GM23338 (cell line): ENCODE data around the gene GTF2H4. TPM values are rescaled to one million over a fixed set of nuclear protein-coding genes. Genes with fewer than 3 reads are reported as not detected.

Experiments used
- ATAC-seq: fragments of 200-7000 bp; cut with Tn5 transposase; 3 replicates; pipeline ENCODE4 v1.9.1; 2020
- DNase-seq: peaks from one replicate; pipeline ENCODE4 v3.0.0-alpha.2; 2015; ENCODE audit warnings: low spot score
- H2AFZ ChIP-seq: fragments of 200-600 bp; sonication (generic); 2 replicates; pipeline ENCODE4 v1.8.0; 2016; ENCODE audit warnings: antibody characterized with exemption, mild to moderate bottlenecking, moderate library complexity
- H3F3A ChIP-seq: fragments of 200-600 bp; sonication (generic); replicated peaks from 2 replicates; pipeline ENCODE4 v1.8.0; 2017; ENCODE audit warnings: antibody characterized with exemption, mixed run types, low read depth
- H3K27ac ChIP-seq: fragments of 200-600 bp; sonication (generic); 2 replicates; pipeline ENCODE4 v1.6.1; 2016; ENCODE audit warnings: low read depth
- H3K27me3 ChIP-seq: fragments of 200-600 bp; sonication (generic); 2 replicates; pipeline ENCODE4 v1.8.0; 2016; ENCODE audit warnings: mild to moderate bottlenecking, mixed run types, moderate library complexity; ENCODE audit not compliant: insufficient read depth
- H3K36me3 ChIP-seq: fragments of 200-600 bp; sonication (generic); 2 replicates; pipeline ENCODE4 v1.8.0; 2016; ENCODE audit warnings: mild to moderate bottlenecking; ENCODE audit not compliant: insufficient read depth
- H3K4me1 ChIP-seq: fragments of 200-600 bp; sonication (generic); 2 replicates; pipeline ENCODE4 v1.8.0; 2016; ENCODE audit warnings: mild to moderate bottlenecking, moderate library complexity; ENCODE audit not compliant: insufficient read depth
- H3K4me2 ChIP-seq: fragments of 200-600 bp; sonication (generic); 2 replicates; pipeline ENCODE4 v1.7.1; 2017; ENCODE audit warnings: mixed run types
- H3K4me3 ChIP-seq: fragments of 200-600 bp; sonication (generic); 2 replicates; pipeline ENCODE4 v1.6.1; 2016; ENCODE audit warnings: mixed run types
- H3K79me2 ChIP-seq: fragments of 200-600 bp; sonication (generic); replicated peaks from 2 replicates; pipeline ENCODE4 v1.8.0; 2017; ENCODE audit warnings: mild to moderate bottlenecking; ENCODE audit not compliant: insufficient read depth
- H3K9me2 ChIP-seq: fragments of 200-600 bp; sonication (generic); 2 replicates; pipeline ENCODE4 v1.8.0; 2017; ENCODE audit not compliant: insufficient read depth
- H4K20me1 ChIP-seq: fragments of 200-600 bp; sonication (generic); replicated peaks from 2 replicates; pipeline ENCODE4 v1.8.0; 2017; ENCODE audit warnings: mild to moderate bottlenecking; ENCODE audit not compliant: insufficient read depth
- H3K27ac Mint-ChIP-seq: 2 replicates; pipeline ENCODE4 v1.8.0; 2020; ENCODE audit warnings: inconsistent platforms, mild to moderate bottlenecking, moderate library complexity, mixed read lengths
- H3K27me3 Mint-ChIP-seq: 3 replicates; pipeline ENCODE4 v1.8.0; 2022; ENCODE audit warnings: low read depth, mild to moderate bottlenecking, moderate library complexity, mixed read lengths, inconsistent platforms; ENCODE audit not compliant: insufficient read depth, poor library complexity
- H3K36me3 Mint-ChIP-seq: 3 replicates; pipeline ENCODE4 v1.8.0; 2021; ENCODE audit warnings: low read depth, mild to moderate bottlenecking, inconsistent platforms, moderate library complexity, mixed read lengths
- H3K4me1 Mint-ChIP-seq: 3 replicates; pipeline ENCODE4 v1.8.0; 2020; ENCODE audit warnings: mild to moderate bottlenecking, inconsistent platforms, mixed read lengths
- H3K4me3 Mint-ChIP-seq: 3 replicates; pipeline ENCODE4 v1.8.0; 2021; ENCODE audit warnings: moderate library complexity, mild to moderate bottlenecking, inconsistent platforms, mixed read lengths
- H3K9me3 Mint-ChIP-seq: 3 replicates; pipeline ENCODE4 v1.8.0; 2020; ENCODE audit warnings: moderate library complexity, mild to moderate bottlenecking, inconsistent platforms, mixed read lengths
- CREB1 ChIP-seq: fragments of 250-450 bp; sonication (Bioruptor Pico); IDR thresholded peaks from 2 replicates; pipeline ENCODE4 v1.5.0; 2020; ENCODE audit warnings: low read depth, mild to moderate bottlenecking, moderate library complexity
- CTCF ChIP-seq, 2 experiments: fragments of 200-600 bp in 1 of 2; sonication (generic) in 1 of 2; conservative IDR thresholded peaks; 2 replicates each; pipeline versions ENCODE4 v1.5.1 to v1.6.1; 2016 to 2017; ENCODE audit warnings: antibody characterized with exemption in 2 of 2, low read depth in 2 of 2, mild to moderate bottlenecking in 2 of 2, moderate library complexity in 1 of 2
- EZH2 ChIP-seq: fragments of 200-600 bp; sonication (generic); IDR thresholded peaks from one replicate; pipeline ENCODE4 v1.8.0; 2017; ENCODE audit warnings: antibody characterized with exemption, mild to moderate bottlenecking, low read depth; ENCODE audit not compliant: unreplicated experiment
- EZH2phosphoT487 ChIP-seq: fragments of 200-600 bp; sonication (generic); IDR thresholded peaks from one replicate; pipeline ENCODE4 v1.8.1; 2018; ENCODE audit warnings: antibody characterized with exemption; ENCODE audit not compliant: unreplicated experiment
- POLR2AphosphoS5 ChIP-seq: IDR thresholded peaks from 2 replicates; pipeline ENCODE4 v1.6.1; 2016; ENCODE audit warnings: antibody characterized with exemption, low read depth
- STAT1 ChIP-seq: IDR thresholded peaks from one replicate; pipeline ENCODE4 v1.6.1; 2016; ENCODE audit warnings: antibody characterized with exemption; ENCODE audit not compliant: unreplicated experiment
- ZNF114 ChIP-seq: fragments of 250-450 bp; sonication (Bioruptor Pico); IDR thresholded peaks from 2 replicates; pipeline ENCODE4 v1.5.0; 2020; ENCODE audit warnings: mild to moderate bottlenecking, moderate library complexity
- polyA plus RNA-seq: library from polyadenylated mRNA; unstranded; fragments of >200 nt; fragmentation: Nextera tagmentation; extraction: Ambion mirVana; gene quantifications from 2 replicates; pipeline ENCODE4 v1.2.1, GENCODE V29; 2016
- total RNA-seq: library from RNA; depleted of rRNA; stranded (reverse); fragments of >200 nt; shearing (Covaris generic); gene quantifications from 2 replicates; pipeline ENCODE4 v1.2.3, GENCODE V29; 2014

GTF2H4 gene
- total and polyA plus RNA-seq, 2 experiments from 2014 or later, result 14.8 to 32.6 TPM

DNA sequence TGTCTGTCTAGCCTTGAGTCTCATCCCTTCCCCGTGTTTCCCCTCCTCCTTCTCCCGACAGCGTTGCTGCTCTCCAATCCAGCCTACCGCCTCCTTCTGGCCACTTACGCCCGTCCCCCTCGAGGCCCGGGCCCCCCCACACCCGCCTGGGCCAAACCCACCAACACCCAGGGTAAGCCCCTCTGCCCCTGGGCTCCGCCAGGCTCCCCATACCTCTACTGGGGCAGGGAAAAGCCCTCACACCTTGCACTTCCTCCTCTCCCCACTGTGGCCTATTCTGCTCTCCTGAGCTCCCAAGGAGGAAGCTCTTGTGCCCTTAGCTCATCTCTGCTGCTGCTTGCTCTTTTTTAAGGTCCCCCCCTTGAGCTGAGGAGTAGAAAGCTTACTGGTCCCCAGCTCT is 12.7 kb upstream of the GTF2H4 start:
- peaks cover 1% of the 10 kb centered on the region; the same call in 1 of the 2 replicates for H3K79me2 ChIP-seq
- no peaks in the 10 kb centered on the region for H3K27me3 ChIP-seq
- H2AFZ ChIP-seq, result no peak overlapping the region
- Mint-ChIP-seq H3K4me3 (no peak overlapping the region), H3K27ac (no peak overlapping the region), H3K4me1 (peaks cover 9% of the 10 kb centered on the region), H3K9me3 (no peaks in the 10 kb centered on the region), H3K27me3 (peaks cover 3% of the 10 kb centered on the region), H3K36me3 (peaks cover 75% of the 10 kb centered on the region)
- H3K27ac ChIP-seq, result no peak overlapping the region
- H3F3A ChIP-seq, result 0 out of 2 replicates have a peak, but pooled peaks cover under 1% of the 10 kb centered on the region
- ATAC-seq, result no peak
- no peak overlapping the region for H3K4me3 ChIP-seq
- no peaks in the 10 kb centered on the region for H3K4me1 ChIP-seq
- TF ChIP-seq STAT1 (no peak), ZNF114 (no peak), POLR2AphosphoS5 (no peak), CREB1 (CRISPR knock-in tag) (no peak), EZH2phosphoT487 (no peak), EZH2 (no peak), CTCF (conservative IDR thresholded peaks at IDR 0.05; ENCODE audit: low read depth in 2 of 2) (no peak; a peak in 1 of 4 replicates)
- peaks cover 12% of the 10 kb centered on the region for H3K36me3 ChIP-seq
- DNase-seq, result no peak
- H4K20me1 ChIP-seq, result peaks cover 4% of the 10 kb centered on the region; the same call in 1 of the 2 replicates
- no peak overlapping the region for H3K4me2 ChIP-seq
- no peaks in the 10 kb centered on the region for H3K9me2 ChIP-seq

DNA sequence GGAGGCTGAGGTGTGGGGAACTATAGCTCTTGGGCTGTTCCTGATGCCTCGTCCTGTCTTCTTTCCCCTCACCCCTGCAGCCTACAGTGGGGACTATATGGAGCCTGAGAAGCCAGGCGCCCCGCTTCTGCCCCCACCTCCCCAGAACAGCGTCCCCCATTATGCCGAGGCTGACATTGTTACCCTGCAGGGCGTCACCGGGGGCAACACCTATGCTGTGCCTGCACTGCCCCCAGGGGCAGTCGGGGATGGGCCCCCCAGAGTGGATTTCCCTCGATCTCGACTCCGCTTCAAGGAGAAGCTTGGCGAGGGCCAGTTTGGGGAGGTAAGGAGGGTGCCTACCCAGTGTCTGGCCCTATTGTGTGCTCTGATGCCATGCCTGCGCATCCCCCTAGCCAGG is 11.5 kb upstream of the GTF2H4 start:
- no peak overlapping the region for H3K27ac ChIP-seq
- DNase-seq, result no peak
- H3K36me3 Mint-ChIP-seq, result peaks cover 66% of the 10 kb centered on the region

More for the DNA sequence above, 11.5 kb upstream of the GTF2H4 start:
- Mint-ChIP-seq H3K4me3 (no peak overlapping the region), H3K27me3 (peaks cover 5% of the 10 kb centered on the region), H3K27ac (no peak overlapping the region), H3K9me3 (no peaks in the 10 kb centered on the region), H3K4me1 (peaks cover 7% of the 10 kb centered on the region)
- no peak for ATAC-seq
- Histone ChIP-seq H3K4me1 (no peaks in the 10 kb centered on the region), H4K20me1 (peaks cover 4% of the 10 kb centered on the region; the same call in 1 of the 2 replicates), H3K27me3 (no peaks in the 10 kb centered on the region), H3K79me2 (no peaks in the 10 kb centered on the region; the same call in 1 of the 2 replicates), H3K4me3 (no peak overlapping the region), H3K36me3 (peaks cover 12% of the 10 kb centered on the region), H2AFZ (no peak overlapping the region), H3F3A (no peaks in the 10 kb centered on the region), H3K9me2 (no peaks in the 10 kb centered on the region), H3K4me2 (no peak overlapping the region)
- TF ChIP-seq CTCF (conservative IDR thresholded peaks at IDR 0.05; ENCODE audit: low read depth in 2 of 2) (no peak), EZH2 (no peak)
